ENCODE data around the gene CERS6.

DNA sequence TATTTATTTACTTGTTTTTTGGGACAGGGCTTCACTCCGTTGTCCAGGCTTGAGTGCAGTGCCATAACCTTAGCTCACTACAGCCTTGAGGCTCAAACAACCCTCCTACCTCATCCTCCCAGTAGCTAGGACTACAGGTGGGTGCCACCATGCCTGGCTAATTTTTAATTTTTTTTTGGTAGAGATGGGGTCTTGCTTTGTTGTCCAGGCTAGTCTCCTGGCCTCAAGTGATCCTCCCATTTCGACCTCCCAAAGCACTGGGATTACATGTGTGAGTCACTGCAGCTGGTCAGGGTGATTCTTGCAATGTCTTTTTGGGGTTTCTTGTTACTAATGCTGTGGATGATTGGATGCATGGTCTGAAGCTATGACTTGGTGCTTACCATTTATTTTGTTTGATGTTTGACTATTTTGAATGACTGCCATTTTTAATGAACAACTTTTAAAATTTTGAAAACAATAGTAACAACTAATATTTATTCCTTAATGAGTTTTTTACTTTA lies 6.5 kb downstream of the CERS6 start:
- TF ChIP-seq, protein P1, sequence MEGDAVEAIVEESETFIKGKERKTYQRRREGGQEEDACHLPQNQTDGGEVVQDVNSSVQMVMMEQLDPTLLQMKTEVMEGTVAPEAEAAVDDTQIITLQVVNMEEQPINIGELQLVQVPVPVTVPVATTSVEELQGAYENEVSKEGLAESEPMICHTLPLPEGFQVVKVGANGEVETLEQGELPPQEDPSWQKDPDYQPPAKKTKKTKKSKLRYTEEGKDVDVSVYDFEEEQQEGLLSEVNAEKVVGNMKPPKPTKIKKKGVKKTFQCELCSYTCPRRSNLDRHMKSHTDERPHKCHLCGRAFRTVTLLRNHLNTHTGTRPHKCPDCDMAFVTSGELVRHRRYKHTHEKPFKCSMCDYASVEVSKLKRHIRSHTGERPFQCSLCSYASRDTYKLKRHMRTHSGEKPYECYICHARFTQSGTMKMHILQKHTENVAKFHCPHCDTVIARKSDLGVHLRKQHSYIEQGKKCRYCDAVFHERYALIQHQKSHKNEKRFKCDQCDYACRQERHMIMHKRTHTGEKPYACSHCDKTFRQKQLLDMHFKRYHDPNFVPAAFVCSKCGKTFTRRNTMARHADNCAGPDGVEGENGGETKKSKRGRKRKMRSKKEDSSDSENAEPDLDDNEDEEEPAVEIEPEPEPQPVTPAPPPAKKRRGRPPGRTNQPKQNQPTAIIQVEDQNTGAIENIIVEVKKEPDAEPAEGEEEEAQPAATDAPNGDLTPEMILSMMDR (optimal IDR thresholded peaks at IDR 0.05 in 1 of 3, IDR thresholded peaks at IDR 0.05 in 1 of 3, conservative IDR thresholded peaks at IDR 0.05 in 1 of 3; ENCODE audit: extremely low read depth in 1 of 3, insufficient read depth in 2 of 3, low read length in 3 of 3), result no peak
- TF ChIP-seq EZH2 (IDR thresholded peaks at IDR 0.05; ENCODE audit: low read length), result no peak
